ENCODE data around the gene PC. TPM values are rescaled to one million over a fixed set of nuclear protein-coding genes. Genes with fewer than 3 reads are reported as not detected.

PC gene
- total RNA-seq, 1 experiment from 2014 or later: 40.5 TPM

DNA sequence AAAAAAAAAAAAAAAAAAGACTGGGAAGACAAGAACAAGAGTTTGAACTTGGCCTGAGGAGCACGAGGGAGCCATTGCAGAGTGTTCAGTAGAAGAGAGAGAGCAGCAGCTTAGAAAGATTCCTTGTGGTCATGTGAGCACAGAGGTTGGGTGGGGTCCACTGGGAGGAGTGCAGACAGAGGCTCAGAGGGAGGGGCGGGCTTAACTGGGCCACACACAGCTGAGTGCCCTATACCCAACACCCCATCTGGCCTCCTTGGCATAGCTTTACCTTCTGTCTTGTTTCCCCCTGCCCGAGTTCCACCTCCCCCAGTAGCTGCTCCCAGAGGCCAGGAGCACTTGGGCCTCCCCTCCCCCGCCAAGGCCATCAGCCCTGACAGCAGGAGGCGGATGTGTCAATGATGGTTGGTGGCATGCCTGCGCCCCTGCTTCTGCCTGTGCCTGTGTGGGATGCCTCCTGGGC lies 29.0 kb upstream of the PC start:
- CTCF ChIA-PET: interaction anchor here (0.6 to 0.9 kb wide), 2 partner anchors 16 to 243 kb away, joined by 3 read pairs; no protein-coding TSS in a partner anchor
- DNase-seq: no peak
- Mint-ChIP-seq H3K4me3 (ENCODE audit: low read depth, unreplicated experiment) (no peak overlapping the region), H3K9me3 (ENCODE audit: low read depth, unreplicated experiment) (no peaks in the 10 kb centered on the region), H3K27ac (ENCODE audit: unreplicated experiment) (no peak overlapping the region), H3K4me1 (ENCODE audit: low read depth, unreplicated experiment) (peaks cover 34% of the 10 kb centered on the region), H3K27me3 (ENCODE audit: unreplicated experiment) (peaks cover 15% of the 10 kb centered on the region), H3K36me3 (ENCODE audit: insufficient read depth, unreplicated experiment) (peaks cover 5% of the 10 kb centered on the region)
- BruUV-seq (replicated peaks): no TSS peak
- intact Hi-C loops (cut with micrococcal nuclease; ENCODE audit: unreplicated experiment): no loop called here
- TF ChIP-seq, protein P1, sequence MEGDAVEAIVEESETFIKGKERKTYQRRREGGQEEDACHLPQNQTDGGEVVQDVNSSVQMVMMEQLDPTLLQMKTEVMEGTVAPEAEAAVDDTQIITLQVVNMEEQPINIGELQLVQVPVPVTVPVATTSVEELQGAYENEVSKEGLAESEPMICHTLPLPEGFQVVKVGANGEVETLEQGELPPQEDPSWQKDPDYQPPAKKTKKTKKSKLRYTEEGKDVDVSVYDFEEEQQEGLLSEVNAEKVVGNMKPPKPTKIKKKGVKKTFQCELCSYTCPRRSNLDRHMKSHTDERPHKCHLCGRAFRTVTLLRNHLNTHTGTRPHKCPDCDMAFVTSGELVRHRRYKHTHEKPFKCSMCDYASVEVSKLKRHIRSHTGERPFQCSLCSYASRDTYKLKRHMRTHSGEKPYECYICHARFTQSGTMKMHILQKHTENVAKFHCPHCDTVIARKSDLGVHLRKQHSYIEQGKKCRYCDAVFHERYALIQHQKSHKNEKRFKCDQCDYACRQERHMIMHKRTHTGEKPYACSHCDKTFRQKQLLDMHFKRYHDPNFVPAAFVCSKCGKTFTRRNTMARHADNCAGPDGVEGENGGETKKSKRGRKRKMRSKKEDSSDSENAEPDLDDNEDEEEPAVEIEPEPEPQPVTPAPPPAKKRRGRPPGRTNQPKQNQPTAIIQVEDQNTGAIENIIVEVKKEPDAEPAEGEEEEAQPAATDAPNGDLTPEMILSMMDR (IDR thresholded peaks at IDR 0.05; ENCODE audit: unreplicated experiment): no peak

DNA sequence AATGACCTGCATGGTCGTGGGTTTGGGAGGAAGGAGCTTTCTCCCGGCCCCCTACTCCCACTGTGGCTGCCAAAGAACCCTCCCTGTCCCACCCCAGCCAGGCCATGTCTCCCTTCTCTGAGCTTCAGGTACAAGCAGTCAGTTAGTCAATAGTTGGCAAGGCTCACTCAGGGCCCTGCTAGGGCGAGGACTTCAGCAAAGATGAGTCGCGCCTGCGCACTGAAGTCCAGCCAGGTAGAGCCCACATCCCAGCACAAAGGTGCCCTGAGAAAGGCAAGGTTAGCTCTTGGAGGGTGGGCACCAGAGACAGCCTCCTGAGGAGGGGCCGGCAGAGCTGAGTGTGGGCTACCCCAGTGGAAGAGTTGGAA lies 28.0 kb upstream of the PC start:
- Mint-ChIP-seq H3K36me3 (ENCODE audit: insufficient read depth, unreplicated experiment) (peaks cover 5% of the 10 kb centered on the region), H3K9me3 (ENCODE audit: low read depth, unreplicated experiment) (no peaks in the 10 kb centered on the region), H3K4me1 (ENCODE audit: low read depth, unreplicated experiment) (peaks cover 38% of the 10 kb centered on the region), H3K27me3 (ENCODE audit: unreplicated experiment) (peaks cover 15% of the 10 kb centered on the region), H3K4me3 (ENCODE audit: low read depth, unreplicated experiment) (no peak overlapping the region), H3K27ac (ENCODE audit: unreplicated experiment) (no peak overlapping the region)
- CTCF ChIA-PET: no interaction called here
- intact Hi-C loops (cut with micrococcal nuclease; ENCODE audit: unreplicated experiment): no loop called here
- TF ChIP-seq, protein P1 (IDR thresholded peaks at IDR 0.05; ENCODE audit: unreplicated experiment): no peak
- DNase-seq: no peak
- BruUV-seq (replicated peaks): no TSS peak

DNA sequence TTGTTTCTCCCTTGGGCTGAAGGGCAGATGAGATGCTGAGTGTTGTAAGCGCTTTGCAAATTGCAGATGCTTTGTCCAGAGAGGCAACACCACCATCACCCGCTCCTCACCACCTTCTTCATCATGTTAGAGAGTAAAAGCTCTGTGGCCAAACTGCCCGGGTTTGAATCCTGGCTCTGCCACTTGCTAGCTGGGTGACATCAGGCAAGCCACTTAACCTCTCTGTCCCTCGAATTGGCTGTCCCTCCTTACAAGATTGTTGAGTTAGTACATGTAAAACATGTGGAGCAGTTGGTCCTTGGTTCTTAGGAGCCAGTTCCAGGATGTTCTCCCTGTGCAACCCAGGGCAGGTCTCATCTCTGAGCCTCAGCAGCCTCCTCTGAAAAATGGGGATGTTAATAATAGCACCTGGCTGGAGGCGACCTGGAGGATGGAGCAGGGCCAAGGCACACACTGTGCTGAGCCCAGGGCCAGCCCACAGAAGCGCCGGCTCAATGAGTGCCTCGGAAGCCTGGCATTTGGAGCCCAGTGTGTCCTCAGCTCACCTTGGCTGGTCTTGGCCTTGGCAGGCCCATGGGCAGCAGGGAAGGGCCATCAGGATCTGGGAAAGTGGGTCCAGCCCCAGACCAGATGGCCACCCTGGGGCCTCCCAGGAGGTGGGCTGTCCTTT lies 27.5 kb upstream of the PC start:
- Mint-ChIP-seq H3K36me3 (ENCODE audit: insufficient read depth, unreplicated experiment) (peaks cover 5% of the 10 kb centered on the region), H3K4me3 (ENCODE audit: low read depth, unreplicated experiment) (no peak overlapping the region), H3K27me3 (ENCODE audit: unreplicated experiment) (peaks cover 15% of the 10 kb centered on the region), H3K27ac (ENCODE audit: unreplicated experiment) (no peak overlapping the region), H3K4me1 (ENCODE audit: low read depth, unreplicated experiment) (peaks cover 38% of the 10 kb centered on the region), H3K9me3 (ENCODE audit: low read depth, unreplicated experiment) (no peaks in the 10 kb centered on the region)
- BruUV-seq (replicated peaks): no TSS peak
- TF ChIP-seq, protein P1 (IDR thresholded peaks at IDR 0.05; ENCODE audit: unreplicated experiment): no peak
- intact Hi-C loops (cut with micrococcal nuclease; ENCODE audit: unreplicated experiment): no loop called here
- DNase-seq: no peak
- CTCF ChIA-PET: interaction anchor here (0.5 kb wide), 1 partner anchor 95 kb away, joined by 3 read pairs; no protein-coding TSS in a partner anchor

DNA sequence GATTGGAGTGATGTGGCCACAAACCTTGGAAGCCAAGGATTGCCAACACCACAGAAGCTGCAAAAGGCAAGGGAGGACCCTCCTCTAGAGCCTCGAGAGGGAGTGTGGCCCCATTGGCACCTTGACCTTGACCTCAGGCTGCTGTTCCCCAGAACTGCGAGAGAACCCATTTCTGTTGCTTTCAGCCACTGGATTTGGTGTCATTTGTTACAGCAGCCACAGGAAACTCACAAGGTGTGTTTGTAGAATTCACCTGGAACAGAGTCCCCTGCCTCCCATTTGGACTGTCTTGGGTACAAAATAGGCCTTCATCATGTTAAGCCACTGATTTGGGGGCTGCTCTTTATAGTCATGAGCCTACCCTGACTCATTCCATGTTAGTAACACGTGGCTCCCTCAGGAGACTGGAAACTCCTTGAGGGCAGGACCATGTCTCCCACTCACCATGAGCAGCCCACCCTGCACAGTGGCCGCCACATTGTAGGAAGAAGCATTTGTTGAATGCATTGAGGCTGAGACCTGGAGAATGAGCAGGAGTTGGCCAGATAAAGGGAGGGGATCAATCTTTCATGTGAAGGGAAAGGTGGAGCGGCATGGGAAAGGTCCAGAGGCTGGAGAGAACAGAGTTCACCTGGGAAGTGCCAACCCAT lies 25.2 kb upstream of the PC start:
- CTCF ChIA-PET: interaction anchor here (1.1 to 1.4 kb wide), 3 partner anchors 13 to 334 kb away, joined by 3 read pairs; partner anchors contain the start of gene PC
- peaks cover 5% of the 10 kb centered on the region for H3K36me3 Mint-ChIP-seq (ENCODE audit: insufficient read depth, unreplicated experiment)
- intact Hi-C loops (cut with micrococcal nuclease; ENCODE audit: unreplicated experiment): no loop called here

More for the DNA sequence above, 25.2 kb upstream of the PC start:
- Mint-ChIP-seq H3K4me1 (ENCODE audit: low read depth, unreplicated experiment) (peaks cover 47% of the 10 kb centered on the region), H3K27ac (ENCODE audit: unreplicated experiment) (peak overlapping the region; percentile 55), H3K27me3 (ENCODE audit: unreplicated experiment) (peaks cover 9% of the 10 kb centered on the region), H3K4me3 (ENCODE audit: low read depth, unreplicated experiment) (no peak overlapping the region), H3K9me3 (ENCODE audit: low read depth, unreplicated experiment) (no peaks in the 10 kb centered on the region)
- DNase-seq: no peak
- no TSS peak for BruUV-seq (replicated peaks)
- TF ChIP-seq, protein P1 (IDR thresholded peaks at IDR 0.05; ENCODE audit: unreplicated experiment): no peak

Measured in Calu3 (cell line).